GM21367 (cell line): ENCODE measurements around the gene SLC23A2.
"Not testable (repeated sequence)": the region's sequence is repeated elsewhere in the genome, so short reads cannot be mapped to it uniquely, and the experiment has no call there.

Source experiments
- ATAC-seq: cut with Tn5 transposase; IDR thresholded peaks from one replicate; pipeline ENCODE4 v1.9.1; 2021; ENCODE audit not compliant: unreplicated experiment

The SLC23A2 gene

GRCh38 chr20:5001174-5002076 lies at the start of gene SLC23A2:
SLC23A2 (minus strand) TSS chr20:5001510; CDS start chr20:4932562, 68,948 bp downstream.
- no peak for ATAC-seq

DNA sequence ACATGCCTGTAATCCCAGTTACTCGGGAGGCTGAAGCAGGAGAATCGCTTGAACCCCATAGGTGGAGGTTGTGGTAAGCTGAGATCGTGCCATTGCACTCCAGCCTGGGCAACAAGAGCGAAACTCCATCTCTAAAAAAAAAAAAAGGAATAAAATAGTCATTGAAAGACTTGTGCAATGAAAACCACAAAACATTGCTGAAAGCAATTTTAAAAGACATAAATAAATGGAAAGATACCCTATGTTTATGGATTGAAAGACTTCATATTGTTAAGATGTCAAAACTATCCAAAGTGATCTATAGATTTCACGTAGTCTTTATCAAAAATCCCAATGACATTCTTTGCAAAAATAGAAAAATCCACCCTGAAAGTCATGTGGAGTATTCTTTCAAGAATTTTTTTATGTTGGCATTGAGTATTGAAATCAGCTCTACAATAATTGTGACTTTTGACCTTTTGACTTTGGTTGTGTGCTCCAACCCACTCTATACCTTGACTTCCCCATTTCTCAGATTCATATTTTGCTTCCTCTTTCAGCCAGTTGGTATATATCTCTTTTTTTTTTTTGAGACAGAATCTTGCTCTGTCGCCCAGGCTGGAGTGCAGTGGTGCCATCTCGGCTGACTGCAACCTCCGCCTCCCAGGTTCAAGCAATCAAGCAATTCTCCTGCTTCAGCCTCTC lies 45.5 kb upstream of the SLC23A2 start:
- ATAC-seq = no peak

GRCh38 chr20:5045906-5046305 lies 44.6 kb upstream of the SLC23A2 start:
- ATAC-seq = no peak

DNA sequence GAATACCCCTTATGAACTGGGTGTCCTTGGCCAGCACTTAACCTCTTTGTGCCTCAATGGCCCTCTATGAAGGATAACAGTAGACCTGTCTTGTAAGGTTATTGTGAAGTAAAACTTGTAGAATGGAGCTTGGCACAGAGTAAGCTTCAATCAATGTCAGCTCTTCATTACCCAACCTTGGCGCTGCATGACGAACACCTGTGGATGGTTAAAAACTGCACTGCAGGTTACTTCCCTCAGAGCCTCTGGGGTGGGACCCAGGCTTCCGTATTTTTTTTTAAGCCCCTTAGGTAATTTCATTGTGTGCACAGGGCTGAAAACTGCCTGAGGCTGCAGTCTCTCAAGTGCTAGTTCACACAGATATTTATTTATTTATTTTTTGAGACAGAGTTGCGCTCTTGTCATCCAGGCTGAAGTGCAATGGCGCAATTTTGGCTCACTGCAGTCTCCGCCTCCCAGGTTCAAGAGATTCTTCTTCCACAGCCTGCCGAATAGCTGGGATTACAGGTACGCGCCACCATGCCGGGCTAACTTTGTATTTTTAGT lies 42.8 kb upstream of the SLC23A2 start:
- no peak for ATAC-seq

GRCh38 chr20:5041433-5041832 lies 40.1 kb upstream of the SLC23A2 start:
- ATAC-seq = no peak

- ATAC-seq = no peak
Observed at GRCh38 chr20:5040345-5040744, 39.0 kb upstream of the SLC23A2 start.

GRCh38 chr20:5039889-5040288 lies 38.6 kb upstream of the SLC23A2 start:
- ATAC-seq = no peak

- no peak for ATAC-seq
Observed at GRCh38 chr20:5039255-5039657, 37.9 kb upstream of the SLC23A2 start.

- ATAC-seq = no peak
Observed at GRCh38 chr20:5036828-5037227, 35.5 kb upstream of the SLC23A2 start.

- ATAC-seq = not testable (repeated sequence)
Observed at GRCh38 chr20:5035518-5035917, 34.2 kb upstream of the SLC23A2 start.

- ATAC-seq = no peak
Observed at GRCh38 chr20:5033566-5033965, 32.3 kb upstream of the SLC23A2 start.

DNA sequence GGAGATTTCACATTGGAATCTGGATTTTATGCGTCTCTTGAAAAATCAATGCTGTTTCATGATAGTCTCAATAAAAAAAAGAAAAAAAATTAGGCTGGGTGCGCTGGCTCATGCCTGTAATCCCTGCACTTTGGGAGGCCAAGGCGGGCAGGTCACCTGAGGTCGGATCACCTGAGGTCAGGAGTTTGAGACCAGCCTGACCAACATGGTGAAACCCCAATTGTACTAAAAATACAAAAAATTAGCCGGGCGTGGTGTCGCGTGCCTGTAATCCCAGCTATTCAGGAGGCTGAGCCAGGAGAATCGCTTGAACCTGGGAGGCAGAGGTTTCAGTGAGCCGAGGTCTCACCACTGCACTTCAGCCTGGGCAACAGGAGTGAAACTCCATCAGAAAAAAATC lies 30.4 kb upstream of the SLC23A2 start:
- ATAC-seq = not testable (repeated sequence)

- no peak for ATAC-seq
Observed at GRCh38 chr20:5031206-5031557, 29.9 kb upstream of the SLC23A2 start.

- no peak for ATAC-seq
Observed at GRCh38 chr20:5030348-5031205, 29.3 kb upstream of the SLC23A2 start.

GRCh38 chr20:5028258-5029059 lies 27.1 kb upstream of the SLC23A2 start:
- ATAC-seq = not testable (repeated sequence)

DNA sequence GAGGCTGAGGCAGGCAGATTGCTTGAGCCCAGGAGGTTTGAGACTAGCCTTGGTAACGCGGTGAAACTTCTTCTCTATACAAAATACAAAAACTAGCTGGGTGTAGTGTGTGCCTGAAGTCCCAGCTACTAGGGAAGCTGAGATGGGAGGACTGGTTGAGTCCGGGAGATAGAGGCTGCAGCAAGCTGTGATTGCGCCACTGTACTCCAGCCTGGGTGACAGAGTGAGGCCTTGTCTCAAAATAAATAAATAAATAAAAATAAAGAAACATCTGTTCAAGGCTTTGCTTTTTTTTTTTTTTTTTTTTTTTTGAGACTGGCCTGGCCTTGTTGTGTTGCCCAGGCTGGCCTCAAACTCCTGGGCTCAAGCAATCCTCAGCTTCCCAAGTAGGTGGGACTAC lies 23.7 kb upstream of the SLC23A2 start:
- ATAC-seq = no peak

DNA sequence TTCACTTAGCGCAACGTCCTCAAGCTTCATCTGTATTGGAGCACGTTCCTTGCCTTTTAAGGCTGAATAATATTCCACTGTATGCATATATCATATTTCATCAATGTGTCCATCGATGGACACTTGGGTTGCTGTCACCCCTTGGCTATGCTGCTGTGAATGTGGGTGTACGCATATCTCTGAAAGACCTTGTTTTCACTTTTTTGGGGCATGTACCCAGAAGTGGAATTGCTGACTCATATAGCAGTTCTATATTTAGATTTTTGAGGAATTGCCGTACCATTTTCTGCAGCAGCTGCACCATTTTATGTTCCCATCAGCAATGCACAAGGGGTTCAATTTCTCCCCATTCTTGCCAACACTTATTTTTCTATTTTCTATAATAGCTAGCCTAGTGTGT lies 22.8 kb upstream of the SLC23A2 start:
- no peak for ATAC-seq

- ATAC-seq = not testable (repeated sequence)
Observed at GRCh38 chr20:5023171-5023570, 21.9 kb upstream of the SLC23A2 start.

DNA sequence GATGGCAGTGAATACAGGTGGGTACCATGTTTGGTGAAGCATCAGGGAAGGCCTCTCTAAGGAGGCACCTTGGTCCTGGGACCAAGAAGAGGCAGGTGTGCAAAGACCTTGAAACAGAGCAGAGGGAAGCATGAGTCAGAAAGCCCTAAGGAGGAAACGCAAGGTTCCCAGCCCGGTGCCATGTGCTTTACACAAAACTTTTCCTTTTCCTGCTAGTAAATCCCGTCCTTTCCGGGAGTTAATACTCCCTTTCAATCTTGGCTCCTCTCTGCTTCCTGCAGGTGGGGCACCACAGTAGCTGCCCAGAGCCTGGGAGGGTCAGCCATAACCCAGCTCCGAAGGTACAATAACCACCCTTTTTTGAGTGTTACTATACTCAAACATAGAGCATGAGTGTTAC lies 19.4 kb upstream of the SLC23A2 start:
- no peak for ATAC-seq
